HG03025 (cell line): ENCODE measurements around the gene DIS3L2.
"Not testable (repeated sequence)": the region's sequence is repeated elsewhere in the genome, so short reads cannot be mapped to it uniquely, and the experiment has no call there.

Experiments used
- ATAC-seq: cut with Tn5 transposase; IDR thresholded peaks from one replicate; pipeline ENCODE4 v1.9.1; 2021; ENCODE audit warnings: mild to moderate bottlenecking, moderate library complexity; ENCODE audit not compliant: unreplicated experiment, low FRiP score

Gene DIS3L2

GRCh38 chr2:232377319-232377718 lies 415.8 kb downstream of the DIS3L2 start:
- ATAC-seq: no peak

GRCh38 chr2:232377841-232378734 lies 416.6 kb downstream of the DIS3L2 start:
- no peak for ATAC-seq

- ATAC-seq: not testable (repeated sequence)
Measured at GRCh38 chr2:232378735-232379151, 417.2 kb downstream of the DIS3L2 start, which contains the start of gene ALPP. Gene ALPP (plus strand): TSS chr2:232378751. CDS start chr2:232378803, 52 bp downstream.

- ATAC-seq: not testable (repeated sequence)
Measured at GRCh38 chr2:232379610-232380590, 418.4 kb downstream of the DIS3L2 start.

GRCh38 chr2:232381204-232382031 lies 419.9 kb downstream of the DIS3L2 start:
- ATAC-seq: not testable (repeated sequence)

- no peak for ATAC-seq
Measured at GRCh38 chr2:232382331-232383225, 421.1 kb downstream of the DIS3L2 start.

- no peak for ATAC-seq
Measured at GRCh38 chr2:232384466-232384865, 423.0 kb downstream of the DIS3L2 start.

- ATAC-seq: not testable (repeated sequence)
Measured at GRCh38 chr2:232385058-232385457, 423.5 kb downstream of the DIS3L2 start.

- ATAC-seq: no peak
Measured at GRCh38 chr2:232385660-232386489, 424.4 kb downstream of the DIS3L2 start.

GRCh38 chr2:232386490-232386739 lies 424.9 kb downstream of the DIS3L2 start:
- no peak for ATAC-seq
